ENCODE data around the gene ZNF343.

The ZNF343 gene

DNA sequence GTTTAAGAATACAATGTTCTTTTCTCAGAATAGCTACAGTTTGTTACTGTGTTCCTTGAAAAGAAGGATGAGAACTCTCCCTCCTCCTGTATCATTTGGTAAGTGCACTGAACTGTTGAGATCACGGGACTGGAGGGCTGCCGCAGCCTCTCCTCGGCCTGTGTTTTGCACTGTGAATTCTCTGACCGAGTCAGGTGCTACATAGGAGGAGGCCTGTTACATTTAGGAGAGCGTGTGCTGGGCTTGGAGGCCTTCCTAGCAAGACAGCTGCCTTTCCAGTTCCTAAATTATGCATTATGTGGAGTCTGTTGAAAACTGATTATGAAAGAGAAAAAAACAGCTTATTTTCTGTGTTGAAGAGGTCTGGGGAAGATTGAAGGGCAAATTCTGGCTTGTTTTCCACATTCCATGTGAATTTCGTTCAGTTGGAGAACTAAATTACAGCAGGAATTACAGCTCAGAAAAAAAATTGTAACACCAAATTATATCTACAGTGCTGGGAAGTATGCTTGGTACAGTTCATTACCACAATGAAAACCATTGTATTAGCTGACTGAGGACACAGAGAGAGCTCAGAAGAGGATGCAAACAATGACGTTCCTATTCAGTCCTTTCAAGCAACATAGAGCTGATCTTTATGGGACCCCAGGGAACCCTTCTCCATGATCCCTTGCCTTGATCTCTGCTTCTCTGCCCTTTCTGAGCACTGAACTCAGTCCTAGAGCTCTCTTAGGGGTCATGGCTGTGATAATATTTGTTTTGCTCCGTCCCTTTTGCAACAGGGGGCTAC, 30.4 kb upstream of the ZNF343 start:
- no peak for DNase-seq (ENCODE audit: low read depth)
- TF ChIP-seq, protein P1, sequence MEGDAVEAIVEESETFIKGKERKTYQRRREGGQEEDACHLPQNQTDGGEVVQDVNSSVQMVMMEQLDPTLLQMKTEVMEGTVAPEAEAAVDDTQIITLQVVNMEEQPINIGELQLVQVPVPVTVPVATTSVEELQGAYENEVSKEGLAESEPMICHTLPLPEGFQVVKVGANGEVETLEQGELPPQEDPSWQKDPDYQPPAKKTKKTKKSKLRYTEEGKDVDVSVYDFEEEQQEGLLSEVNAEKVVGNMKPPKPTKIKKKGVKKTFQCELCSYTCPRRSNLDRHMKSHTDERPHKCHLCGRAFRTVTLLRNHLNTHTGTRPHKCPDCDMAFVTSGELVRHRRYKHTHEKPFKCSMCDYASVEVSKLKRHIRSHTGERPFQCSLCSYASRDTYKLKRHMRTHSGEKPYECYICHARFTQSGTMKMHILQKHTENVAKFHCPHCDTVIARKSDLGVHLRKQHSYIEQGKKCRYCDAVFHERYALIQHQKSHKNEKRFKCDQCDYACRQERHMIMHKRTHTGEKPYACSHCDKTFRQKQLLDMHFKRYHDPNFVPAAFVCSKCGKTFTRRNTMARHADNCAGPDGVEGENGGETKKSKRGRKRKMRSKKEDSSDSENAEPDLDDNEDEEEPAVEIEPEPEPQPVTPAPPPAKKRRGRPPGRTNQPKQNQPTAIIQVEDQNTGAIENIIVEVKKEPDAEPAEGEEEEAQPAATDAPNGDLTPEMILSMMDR (conservative IDR thresholded peaks at IDR 0.05; ENCODE audit: low read length), result no peak
- no peak overlapping the region for H3K4me3 ChIP-seq (ENCODE audit: low read length)

DNA sequence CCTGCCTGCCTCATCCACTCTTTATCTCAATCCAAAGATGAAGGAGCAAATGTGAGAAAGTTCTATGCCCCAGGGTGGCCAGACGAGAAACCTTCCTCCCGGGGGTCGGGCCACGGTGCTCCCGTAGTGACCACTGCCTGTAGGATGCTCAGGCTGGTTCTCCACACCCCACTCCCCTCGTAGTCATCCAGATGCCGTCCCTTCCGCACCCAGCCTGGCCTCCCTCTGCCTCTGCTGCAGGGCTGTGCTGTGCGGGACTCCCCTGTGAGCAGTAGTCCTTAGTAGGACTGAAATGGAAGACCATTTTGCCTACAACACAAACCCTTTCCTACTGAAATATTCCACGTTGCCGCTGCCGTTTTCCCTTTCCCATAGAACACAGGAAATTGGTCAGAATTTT, 29.6 kb upstream of the ZNF343 start:
- H3K4me3 ChIP-seq (ENCODE audit: low read length), result no peak overlapping the region
- no peak for DNase-seq (ENCODE audit: low read depth)
- TF ChIP-seq, protein P1 (conservative IDR thresholded peaks at IDR 0.05; ENCODE audit: low read length), result no peak

DNA sequence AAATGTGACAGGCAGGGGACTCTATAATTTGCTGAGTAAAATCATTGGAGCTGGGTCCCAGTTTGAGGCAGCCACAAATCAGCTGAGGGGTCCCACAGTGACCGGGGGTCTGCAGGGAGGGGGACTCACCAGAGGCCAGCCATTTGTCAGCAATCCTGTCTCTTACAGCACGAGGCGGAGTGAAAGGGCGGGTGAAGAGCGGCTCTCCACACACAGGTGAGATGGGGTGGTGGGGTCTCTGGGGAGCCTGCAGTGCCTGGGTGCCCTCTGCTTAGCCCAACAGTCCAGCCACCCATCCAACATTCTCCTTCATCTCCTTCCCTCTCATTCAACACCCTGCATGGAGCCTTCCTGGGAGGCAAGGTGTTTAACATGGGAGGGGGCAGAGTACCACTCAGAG, 28.4 kb upstream of the ZNF343 start:
- no peak overlapping the region for H3K4me3 ChIP-seq (ENCODE audit: low read length)
- TF ChIP-seq, protein P1 (conservative IDR thresholded peaks at IDR 0.05; ENCODE audit: low read length), result no peak
- DNase-seq (ENCODE audit: low read depth), result no peak

DNA sequence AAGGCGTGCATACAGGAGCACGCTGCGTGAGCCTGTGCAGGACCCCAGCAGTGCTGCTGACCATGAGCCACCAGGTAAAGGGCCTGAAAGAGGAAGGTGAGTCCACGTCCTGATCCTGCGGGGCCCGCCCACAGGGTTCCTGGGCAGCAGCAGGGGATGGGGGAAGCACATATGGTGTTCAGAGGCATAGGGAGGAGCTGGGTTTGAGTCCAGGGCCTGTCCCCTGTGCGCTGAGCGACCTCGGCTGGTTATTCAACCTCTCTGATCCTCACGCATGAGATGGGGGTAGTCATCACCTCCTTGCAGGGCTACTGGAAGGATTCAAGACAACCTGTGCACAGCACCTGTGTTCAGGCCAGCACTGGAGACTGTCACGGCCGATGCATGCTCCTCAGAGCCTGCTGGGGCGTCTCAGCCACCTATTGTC, 27.9 kb upstream of the ZNF343 start, which contains the start of gene TMC2:
TSS of gene TMC2 (plus strand) at position 14 of the 427 bp plus-strand sequence. CDS start at position 63, 49 bp downstream.
- TF ChIP-seq, protein P1 (conservative IDR thresholded peaks at IDR 0.05; ENCODE audit: low read length), result no peak
- no peak for DNase-seq (ENCODE audit: low read depth)
- no peak within 1 kb of the TSS for H3K4me3 ChIP-seq (ENCODE audit: low read length)

DNA sequence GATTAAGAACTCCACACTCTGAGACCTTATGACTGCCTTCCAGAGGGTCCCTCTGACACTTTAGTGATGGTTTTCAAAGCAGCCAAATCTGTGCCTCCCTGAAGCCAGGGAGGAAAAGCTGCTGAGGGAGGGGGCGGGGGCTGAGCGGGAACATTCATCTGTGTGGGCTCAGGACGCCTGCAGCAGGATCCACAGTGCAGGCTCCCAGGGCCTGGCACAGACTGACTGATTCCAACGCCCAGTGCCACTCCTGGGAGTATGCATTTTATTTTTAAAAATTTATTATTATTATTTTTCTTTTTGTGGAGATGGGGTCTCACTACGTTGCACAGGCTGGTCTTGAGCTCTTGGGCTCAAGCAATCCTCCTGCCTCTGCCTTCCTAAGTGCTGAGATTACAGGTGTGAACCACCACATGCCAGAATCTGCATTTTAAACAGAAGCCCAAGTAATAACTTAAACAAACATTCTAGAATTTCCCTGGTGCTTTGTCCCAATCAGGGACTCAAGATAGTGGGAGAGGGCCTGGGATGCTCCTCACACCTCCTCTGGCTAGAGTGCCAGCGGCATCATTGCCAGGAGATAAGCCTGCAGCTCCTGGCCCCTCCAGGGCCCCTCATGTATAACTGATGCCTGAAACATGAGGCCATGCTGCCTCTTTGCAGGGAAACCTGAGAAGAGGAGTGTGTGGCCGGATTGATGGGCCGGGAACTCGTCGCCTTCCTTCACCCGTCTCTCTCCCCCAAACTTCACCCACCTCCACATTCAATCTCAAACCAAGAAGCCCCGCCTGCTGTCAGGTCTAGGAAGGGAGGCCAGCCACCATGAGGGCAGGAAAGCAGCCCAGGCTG, 27.2 kb upstream of the ZNF343 start:
- no peak for DNase-seq (ENCODE audit: low read depth)
- TF ChIP-seq, protein P1 (conservative IDR thresholded peaks at IDR 0.05; ENCODE audit: low read length), result no peak
- no peak overlapping the region for H3K4me3 ChIP-seq (ENCODE audit: low read length)

DNA sequence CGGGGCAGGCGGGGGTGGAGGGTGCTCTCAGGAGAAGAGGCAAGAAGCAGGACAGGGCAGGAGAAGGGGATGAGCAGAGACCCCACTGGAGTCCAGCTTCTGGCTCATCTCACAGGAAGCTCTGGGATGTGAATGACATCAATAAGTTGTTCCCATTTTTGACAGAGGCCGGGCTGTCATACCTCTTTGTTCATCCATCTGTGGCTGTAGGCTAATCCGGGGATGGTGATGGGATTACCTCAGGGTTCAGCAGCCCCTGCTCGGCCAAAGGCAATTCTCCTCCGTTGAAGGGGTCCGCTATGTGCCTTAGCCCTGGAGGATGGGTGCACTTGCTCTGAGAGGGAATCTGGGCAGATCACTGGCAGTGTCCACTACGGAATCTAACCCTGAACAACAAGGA, 24.4 kb upstream of the ZNF343 start:
- DNase-seq (ENCODE audit: low read depth), result no peak
- no peak overlapping the region for H3K4me3 ChIP-seq (ENCODE audit: low read length)
- TF ChIP-seq, protein P1 (conservative IDR thresholded peaks at IDR 0.05; ENCODE audit: low read length), result no peak

All from AG10803 (cell line).